ENCODE measurements around the gene ANKRD49. TPM values are rescaled to one million over a fixed set of nuclear protein-coding genes. Genes with fewer than 3 reads are reported as not detected.
"Not testable (repeated sequence)": the region's sequence is repeated elsewhere in the genome, so short reads cannot be mapped to it uniquely, and the experiment has no call there.

The ANKRD49 gene
- total RNA-seq, 2 donors from 2014 or later = 15.3 to 26.7 TPM

GRCh38 chr11:94481342-94481741, 12.4 kb upstream of the ANKRD49 start:
- Mint-ChIP-seq H3K4me3 (no peak overlapping the region), H3K27ac (no peak overlapping the region), H3K9me3 (no peaks in the 10 kb centered on the region), H3K27me3 (no peaks in the 10 kb centered on the region), H3K36me3 (ENCODE audit: low read depth) (peaks cover 97% of the 10 kb centered on the region), H3K4me1 (peaks cover 4% of the 10 kb centered on the region)
- no peak for ATAC-seq (replicated peaks)

- Mint-ChIP-seq H3K27me3 (no peaks in the 10 kb centered on the region), H3K36me3 (ENCODE audit: low read depth) (peaks cover 95% of the 10 kb centered on the region), H3K9me3 (no peaks in the 10 kb centered on the region), H3K27ac (no peak overlapping the region), H3K4me1 (no peaks in the 10 kb centered on the region), H3K4me3 (no peak overlapping the region)
- ATAC-seq (replicated peaks) = no peak
These were observed 7.7 kb upstream of the ANKRD49 start for GRCh38 chr11:94486068-94486467.

- ATAC-seq (replicated peaks) = peak; percentile 70
- H3K27ac Mint-ChIP-seq = peak overlapping the region; percentile 98
- peaks cover 45% of the 10 kb centered on the region for H3K36me3 Mint-ChIP-seq (ENCODE audit: low read depth)
- peaks cover 7% of the 10 kb centered on the region for H3K4me1 Mint-ChIP-seq
- no peaks in the 10 kb centered on the region for H3K9me3 Mint-ChIP-seq
- no peaks in the 10 kb centered on the region for H3K27me3 Mint-ChIP-seq
- peak overlapping the region; percentile 95 for H3K4me3 Mint-ChIP-seq
These were observed 419 bp downstream of the ANKRD49 start for GRCh38 chr11:94494126-94494680.

- Mint-ChIP-seq H3K4me1 (peaks cover 6% of the 10 kb centered on the region), H3K4me3 (no peak overlapping the region), H3K27me3 (no peaks in the 10 kb centered on the region), H3K9me3 (no peaks in the 10 kb centered on the region), H3K27ac (no peak overlapping the region), H3K36me3 (ENCODE audit: low read depth) (peaks cover 63% of the 10 kb centered on the region)
- no peak for ATAC-seq (replicated peaks)
These were observed 6.4 kb downstream of the ANKRD49 start for GRCh38 chr11:94500181-94500580.

- Mint-ChIP-seq H3K27me3 (no peaks in the 10 kb centered on the region), H3K36me3 (ENCODE audit: low read depth) (peaks cover 59% of the 10 kb centered on the region), H3K4me3 (no peak overlapping the region), H3K9me3 (no peaks in the 10 kb centered on the region), H3K27ac (no peak overlapping the region), H3K4me1 (peaks cover 4% of the 10 kb centered on the region)
- no peak for ATAC-seq (replicated peaks)
These were observed 7.7 kb downstream of the ANKRD49 start for GRCh38 chr11:94501522-94501921.

- Mint-ChIP-seq H3K27ac (no peak overlapping the region), H3K9me3 (no peaks in the 10 kb centered on the region), H3K36me3 (ENCODE audit: low read depth) (peaks cover 26% of the 10 kb centered on the region), H3K4me1 (no peaks in the 10 kb centered on the region), H3K27me3 (no peaks in the 10 kb centered on the region), H3K4me3 (no peak overlapping the region)
- ATAC-seq (replicated peaks) = peak; percentile 52
These were observed 11.0 kb downstream of the ANKRD49 start for GRCh38 chr11:94504689-94505293.

GRCh38 chr11:94506513-94506912, 12.7 kb downstream of the ANKRD49 start:
- not testable (repeated sequence) for ATAC-seq (replicated peaks); H3K27me3 Mint-ChIP-seq; H3K4me3 Mint-ChIP-seq

GRCh38 chr11:94507485-94507884, 13.7 kb downstream of the ANKRD49 start:
- peaks cover 11% of the 10 kb centered on the region for H3K27me3 Mint-ChIP-seq
- peaks cover 7% of the 10 kb centered on the region for H3K36me3 Mint-ChIP-seq (ENCODE audit: low read depth)
- ATAC-seq (replicated peaks) = no peak
- no peak overlapping the region for H3K27ac Mint-ChIP-seq
- H3K4me3 Mint-ChIP-seq = no peak overlapping the region
- H3K9me3 Mint-ChIP-seq = no peaks in the 10 kb centered on the region
- no peaks in the 10 kb centered on the region for H3K4me1 Mint-ChIP-seq

More at GRCh38 chr11:94506513-94506912, 12.7 kb downstream of the ANKRD49 start:
- H3K27ac Mint-ChIP-seq; H3K9me3 Mint-ChIP-seq; H3K4me1 Mint-ChIP-seq; H3K36me3 Mint-ChIP-seq (ENCODE audit: low read depth): not testable (repeated sequence)

- ATAC-seq (replicated peaks) = peak; percentile 85
- Mint-ChIP-seq H3K4me1 (no peaks in the 10 kb centered on the region), H3K27me3 (peaks cover 18% of the 10 kb centered on the region), H3K36me3 (ENCODE audit: low read depth) (no peaks in the 10 kb centered on the region), H3K4me3 (peak within 1 kb of the TSS; percentile 70), H3K9me3 (no peaks in the 10 kb centered on the region), H3K27ac (no peak within 1 kb of the TSS)
These were observed 18.4 kb downstream of the ANKRD49 start, which contains the start of gene C11orf97 for GRCh38 chr11:94511932-94512781. TSS of gene C11orf97 (plus strand) at chr11:94512461. CDS start at chr11:94512529, 68 bp downstream.

- H3K27ac Mint-ChIP-seq = no peak overlapping the region
- H3K9me3 Mint-ChIP-seq = no peaks in the 10 kb centered on the region
- H3K36me3 Mint-ChIP-seq (ENCODE audit: low read depth) = no peaks in the 10 kb centered on the region
- no peaks in the 10 kb centered on the region for H3K4me1 Mint-ChIP-seq
- ATAC-seq (replicated peaks) = no peak
- peak overlapping the region; percentile 70 for H3K4me3 Mint-ChIP-seq
- peaks cover 18% of the 10 kb centered on the region for H3K27me3 Mint-ChIP-seq
These were observed 19.3 kb downstream of the ANKRD49 start for GRCh38 chr11:94513091-94513490.

- H3K9me3 Mint-ChIP-seq = no peaks in the 10 kb centered on the region
- no peak overlapping the region for H3K4me3 Mint-ChIP-seq
- no peak for ATAC-seq (replicated peaks)
- H3K27ac Mint-ChIP-seq = no peak overlapping the region
- no peaks in the 10 kb centered on the region for H3K4me1 Mint-ChIP-seq
- H3K27me3 Mint-ChIP-seq = peaks cover 18% of the 10 kb centered on the region
- H3K36me3 Mint-ChIP-seq (ENCODE audit: low read depth) = no peaks in the 10 kb centered on the region
These were observed 21.6 kb downstream of the ANKRD49 start for GRCh38 chr11:94515398-94515797.

GRCh38 chr11:94516725-94517124, 22.9 kb downstream of the ANKRD49 start:
- Mint-ChIP-seq H3K36me3 (ENCODE audit: low read depth) (no peaks in the 10 kb centered on the region), H3K9me3 (no peaks in the 10 kb centered on the region), H3K27ac (no peak overlapping the region), H3K27me3 (peaks cover 10% of the 10 kb centered on the region), H3K4me3 (no peak overlapping the region), H3K4me1 (no peaks in the 10 kb centered on the region)
- ATAC-seq (replicated peaks) = no peak

GRCh38 chr11:94518300-94518699, 24.5 kb downstream of the ANKRD49 start:
- Mint-ChIP-seq H3K4me3 (no peak overlapping the region), H3K27ac (no peak overlapping the region), H3K9me3 (no peaks in the 10 kb centered on the region), H3K4me1 (no peaks in the 10 kb centered on the region), H3K27me3 (peaks cover 5% of the 10 kb centered on the region), H3K36me3 (ENCODE audit: low read depth) (no peaks in the 10 kb centered on the region)
- ATAC-seq (replicated peaks) = no peak

- no peak for ATAC-seq (replicated peaks)
These were observed 25.8 kb downstream of the ANKRD49 start for GRCh38 chr11:94519478-94520084.

More at GRCh38 chr11:94519478-94520084, 25.8 kb downstream of the ANKRD49 start:
- Mint-ChIP-seq H3K4me3 (no peak overlapping the region), H3K36me3 (ENCODE audit: low read depth) (no peaks in the 10 kb centered on the region), H3K27me3 (peaks cover 5% of the 10 kb centered on the region), H3K4me1 (no peaks in the 10 kb centered on the region), H3K9me3 (no peaks in the 10 kb centered on the region), H3K27ac (no peak overlapping the region)
